Tibial artery (tissue), 4 donors: Measurements from ENCODE around the gene KRT80.

Source experiments
- DNase-seq, 2 donors: peaks; one replicate each; pipeline ENCODE4 v3.0.0-alpha.2; 2019
- H3K27ac ChIP-seq, 2 donors: fragments of 200-600 bp; sonication (generic) in 1 of 2; 1 replicate in 1 of 2; 2 replicates in 1 of 2; pipeline ENCODE4 v1.5.1; 2018 to 2019; ENCODE audit warnings: mild to moderate bottlenecking in 1 of 2
- H3K27me3 ChIP-seq, 2 donors: fragments of 200-600 bp; sonication (generic) in 1 of 2; one replicate each; pipeline versions ENCODE4 v1.5.1 to v1.6.0; 2016 to 2019
- H3K36me3 ChIP-seq, 3 donors: fragments of 200-600 bp; sonication (generic) in 2 of 3; one replicate each; pipeline ENCODE4 v1.5.1; 2016 to 2019; ENCODE audit warnings: mild to moderate bottlenecking in 2 of 3
- H3K4me1 ChIP-seq, 4 donors: fragments of 200-600 bp; sonication (generic) in 2 of 4; 1 replicate in 3 of 4; 2 replicates in 1 of 4; pipeline ENCODE4 v1.5.1; 2016 to 2019
- H3K4me3 ChIP-seq, 2 donors: fragments of 200-600 bp; sonication (generic) in 1 of 2; 1 replicate in 1 of 2; 2 replicates in 1 of 2; pipeline ENCODE4 v1.5.1; 2018 to 2019; ENCODE audit warnings: mild to moderate bottlenecking in 2 of 2
- H3K9me3 ChIP-seq, 3 donors: fragments of 200-600 bp; sonication (generic) in 1 of 3; one replicate each; pipeline ENCODE4 v1.5.1; 2016 to 2019
- CTCF ChIP-seq, 2 experiments: fragments of 200-600 bp in 1 of 2; fragments of 450-650 bp in 1 of 2; IDR thresholded peaks; one replicate each; pipeline ENCODE4 v1.5.1; 2017 to 2019; ENCODE audit warnings: antibody characterized with exemption in 2 of 2, mild to moderate bottlenecking in 1 of 2, moderate library complexity in 1 of 2
- intact Hi-C: fragments of 100-400 bp; cut with DNase I; formaldehyde crosslinking; loops from one replicate; pipeline ENCODE4 v1.15.0; 2023; ENCODE audit warnings: low total_unique reads

The KRT80 gene

GRCh38 chr12:52146822-52147366, 44.9 kb downstream of the KRT80 start:
- intact Hi-C loops = loop anchor here (10.0 kb wide), 1 partner anchor 438 kb away; no protein-coding TSS in a partner anchor
- peak overlapping the region; percentile 58 to 78 for H3K27ac ChIP-seq

GRCh38 chr12:52146089-52146821, 45.6 kb downstream of the KRT80 start:
- H3K9me3 ChIP-seq = no peaks in the 10 kb centered on the region
- peaks cover 9 to 66% (median 32%) of the 10 kb centered on the region in 4 donors for H3K4me1 ChIP-seq
- peak overlapping the region; percentile 58 to 78 for H3K27ac ChIP-seq
- H3K4me3 ChIP-seq = no peak overlapping the region
- H3K36me3 ChIP-seq = no peaks in the 10 kb centered on the region
- intact Hi-C loops = loop anchor here (10.0 kb wide), 1 partner anchor 439 kb away; no protein-coding TSS in a partner anchor
- DNase-seq = no peak
- no peaks in the 10 kb centered on the region for H3K27me3 ChIP-seq
- no peak for TF ChIP-seq CTCF (IDR thresholded peaks at IDR 0.05)

More at GRCh38 chr12:52146822-52147366, 44.9 kb downstream of the KRT80 start:
- Histone ChIP-seq H3K4me3 (no peak overlapping the region), H3K27me3 (no peaks in the 10 kb centered on the region), H3K4me1 (peaks cover 9 to 69% (median 34%) of the 10 kb centered on the region in 4 donors), H3K36me3 (no peaks in the 10 kb centered on the region), H3K9me3 (no peaks in the 10 kb centered on the region)
- no peak for DNase-seq
- no peak for TF ChIP-seq CTCF (IDR thresholded peaks at IDR 0.05)

GRCh38 chr12:52145228-52146088, 46.4 kb downstream of the KRT80 start:
- no peak overlapping the region for H3K27ac ChIP-seq
- H3K4me3 ChIP-seq = no peak overlapping the region
- DNase-seq = no peak
- no peaks in the 10 kb centered on the region for H3K9me3 ChIP-seq
- no peaks in the 10 kb centered on the region for H3K27me3 ChIP-seq
- peaks cover 9 to 66% (median 32%) of the 10 kb centered on the region in 4 donors for H3K4me1 ChIP-seq
- TF ChIP-seq CTCF (IDR thresholded peaks at IDR 0.05) = no peak
- intact Hi-C loops = loop anchor here (10.0 kb wide), 1 partner anchor 439 kb away; no protein-coding TSS in a partner anchor
- H3K36me3 ChIP-seq = no peaks in the 10 kb centered on the region

DNA sequence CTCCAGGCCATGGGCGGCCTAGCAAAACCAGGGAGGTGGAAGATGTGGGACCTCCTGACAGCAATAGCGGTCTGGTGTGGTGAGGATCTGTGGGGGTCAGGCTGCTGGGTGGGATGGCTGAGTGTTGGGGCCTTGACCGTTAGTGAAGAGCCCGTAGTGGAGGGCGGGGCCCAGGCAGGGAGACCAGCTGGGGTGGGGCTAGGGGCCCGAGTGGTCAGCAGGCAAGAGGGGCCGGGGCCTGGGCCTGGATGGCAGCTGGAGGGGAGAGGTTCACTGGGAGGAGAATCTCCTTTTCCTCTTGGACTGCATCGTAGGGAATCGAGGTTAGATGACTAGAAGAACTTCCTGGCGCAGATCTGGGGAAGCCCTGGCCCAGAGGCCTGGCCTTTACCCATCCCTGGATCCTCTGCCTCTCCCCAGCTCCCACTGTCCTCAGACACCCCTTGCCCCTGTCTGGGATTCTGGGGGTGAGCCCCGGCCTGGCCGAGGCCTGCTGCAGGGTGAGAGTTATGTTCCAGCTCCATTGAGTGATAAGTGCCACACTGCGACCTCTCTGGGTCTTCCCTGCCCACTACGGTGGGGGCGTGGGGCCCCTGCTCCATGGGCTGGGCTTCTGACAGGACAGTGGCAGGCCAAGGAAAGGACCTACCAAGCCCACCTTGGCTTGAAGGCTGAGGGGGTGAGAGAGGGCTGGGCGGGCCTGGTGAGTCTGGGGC, 47.1 kb downstream of the KRT80 start:
- no peak for DNase-seq
- Histone ChIP-seq H3K4me1 (peaks cover 9 to 59% (median 29%) of the 10 kb centered on the region in 4 donors), H3K27me3 (no peaks in the 10 kb centered on the region), H3K4me3 (no peak overlapping the region), H3K27ac (no peak overlapping the region), H3K36me3 (no peaks in the 10 kb centered on the region), H3K9me3 (no peaks in the 10 kb centered on the region)
- intact Hi-C loops = loop anchor here (10.0 kb wide), 1 partner anchor 440 kb away; no protein-coding TSS in a partner anchor
- no peak for TF ChIP-seq CTCF (IDR thresholded peaks at IDR 0.05)

DNA sequence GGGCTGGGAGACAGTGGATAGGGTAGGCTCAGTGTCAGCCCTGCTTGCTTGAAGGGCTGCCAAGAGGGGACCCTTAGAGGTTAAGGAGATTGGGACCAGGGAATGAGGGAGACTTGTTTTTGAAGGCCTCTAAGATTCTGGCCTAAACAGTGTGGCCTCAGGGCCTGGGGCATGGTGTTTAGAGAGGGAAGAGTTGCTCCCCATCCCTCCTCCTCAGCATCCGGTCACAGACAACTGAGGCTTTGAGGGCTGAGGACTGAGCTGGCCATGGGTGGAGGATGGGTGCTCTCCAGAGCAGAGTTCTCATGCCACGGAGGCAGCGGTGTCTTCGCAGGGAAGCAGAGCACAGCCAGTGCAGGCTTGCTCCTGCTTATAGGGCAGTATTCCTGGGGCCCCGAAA, 49.4 kb downstream of the KRT80 start:
- H3K36me3 ChIP-seq = no peaks in the 10 kb centered on the region
- H3K4me3 ChIP-seq = no peak overlapping the region
- no peak for DNase-seq
- H3K27me3 ChIP-seq = peaks cover 0 to 13% of the 10 kb centered on the region in 2 donors
- H3K27ac ChIP-seq = no peak overlapping the region
- no peak for TF ChIP-seq CTCF (IDR thresholded peaks at IDR 0.05)
- intact Hi-C loops = loop anchor here (10.0 kb wide), 1 partner anchor 442 kb away; no protein-coding TSS in a partner anchor
- H3K9me3 ChIP-seq = no peaks in the 10 kb centered on the region
- H3K4me1 ChIP-seq = peaks cover 6 to 36% (median 11%) of the 10 kb centered on the region in 4 donors
